Measurements from ENCODE around the gene CA10.

Gene CA10

DNA sequence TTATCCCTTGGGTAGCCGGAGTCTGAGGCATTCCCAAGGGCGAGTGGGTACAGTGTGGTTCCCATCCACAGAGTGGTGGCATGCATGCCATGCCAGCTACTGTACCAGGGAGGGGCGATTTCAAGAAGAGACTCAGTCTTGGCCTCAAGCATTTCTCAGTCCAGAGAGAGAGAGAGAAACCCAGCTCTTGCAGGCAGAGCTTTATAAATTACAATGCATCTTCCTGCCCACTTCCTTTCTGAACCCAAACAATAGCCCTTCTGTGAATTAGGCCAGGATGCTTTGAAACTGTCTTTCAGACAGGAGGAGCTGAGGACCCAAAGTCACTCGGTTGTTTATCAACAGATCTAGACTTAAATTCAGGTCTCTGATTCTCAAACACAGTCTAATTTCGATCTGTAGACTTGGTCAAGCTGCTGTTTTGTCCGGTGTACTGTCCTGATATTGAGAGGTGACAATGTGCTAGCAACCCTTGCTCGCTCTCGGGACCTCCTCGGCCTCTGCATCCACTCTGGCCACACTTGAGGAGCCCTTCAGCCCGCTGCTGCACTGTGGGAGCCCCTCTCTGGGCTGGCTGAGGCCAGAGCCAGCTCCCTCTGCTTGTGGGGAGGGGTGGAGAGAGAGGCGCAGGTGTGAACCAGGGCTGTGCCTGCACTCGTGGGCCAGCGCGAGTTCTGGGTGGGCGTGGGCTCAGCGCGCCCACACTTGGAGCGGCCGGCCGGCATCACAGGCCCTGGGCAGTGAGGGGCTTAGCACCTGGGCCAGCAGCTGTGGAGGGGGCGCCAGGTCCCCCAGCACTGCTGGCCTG, 490.2 kb downstream of the CA10 start:
- no peak for DNase-seq

DNA sequence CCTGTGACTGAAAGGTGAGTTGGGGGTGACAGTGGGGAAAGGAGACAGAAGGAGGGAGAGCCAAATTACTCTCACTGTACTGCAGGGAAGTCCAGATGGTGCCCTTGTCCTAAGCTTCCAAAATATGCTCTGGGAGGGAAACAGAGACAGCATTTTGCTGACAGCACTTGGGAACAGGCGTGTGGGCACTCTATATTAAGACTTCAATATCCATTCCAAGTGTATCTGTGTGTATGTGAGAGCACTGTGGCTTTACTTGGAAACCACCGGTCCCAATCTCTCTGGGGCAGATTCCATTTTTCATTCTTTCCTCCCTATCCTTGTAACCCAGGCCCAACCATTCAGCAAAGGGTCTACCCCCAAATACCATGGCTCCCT, 490.8 kb downstream of the CA10 start:
- DNase-seq = no peak

DNA sequence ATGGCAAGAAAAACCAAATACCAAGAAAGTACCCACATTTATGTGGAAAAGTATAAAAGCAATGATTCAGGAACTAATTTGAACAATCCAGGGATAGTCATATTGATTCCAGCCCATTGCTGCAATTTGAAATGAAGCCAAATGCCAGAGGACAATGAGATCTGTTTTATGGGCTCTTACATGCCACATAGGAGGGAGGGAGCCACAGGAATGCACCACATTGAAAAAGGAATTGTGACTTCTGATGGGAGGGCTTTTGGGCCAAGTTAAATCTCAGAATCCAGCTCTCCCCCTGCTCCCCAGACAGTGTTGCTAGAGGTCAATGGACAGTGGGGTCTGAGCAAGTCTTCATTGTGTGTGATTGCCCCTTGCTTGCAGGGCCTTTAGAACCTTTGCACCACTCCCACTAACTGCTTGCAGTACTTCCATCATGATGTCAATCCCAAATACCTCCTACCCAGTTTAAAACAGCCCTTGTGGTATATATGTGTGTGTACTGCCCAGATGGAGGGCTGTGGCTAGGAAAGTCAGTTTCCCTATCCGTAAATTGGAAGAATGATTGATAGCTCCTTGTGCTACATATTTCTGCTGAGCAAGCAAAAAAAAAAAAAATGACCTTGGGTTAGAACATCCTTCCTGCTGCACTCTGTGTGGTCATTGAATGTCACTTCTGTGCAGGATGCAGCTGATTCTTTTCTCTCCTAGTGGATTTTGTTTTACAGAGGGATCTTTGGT, 491.4 kb downstream of the CA10 start:
- DNase-seq = no peak

DNA sequence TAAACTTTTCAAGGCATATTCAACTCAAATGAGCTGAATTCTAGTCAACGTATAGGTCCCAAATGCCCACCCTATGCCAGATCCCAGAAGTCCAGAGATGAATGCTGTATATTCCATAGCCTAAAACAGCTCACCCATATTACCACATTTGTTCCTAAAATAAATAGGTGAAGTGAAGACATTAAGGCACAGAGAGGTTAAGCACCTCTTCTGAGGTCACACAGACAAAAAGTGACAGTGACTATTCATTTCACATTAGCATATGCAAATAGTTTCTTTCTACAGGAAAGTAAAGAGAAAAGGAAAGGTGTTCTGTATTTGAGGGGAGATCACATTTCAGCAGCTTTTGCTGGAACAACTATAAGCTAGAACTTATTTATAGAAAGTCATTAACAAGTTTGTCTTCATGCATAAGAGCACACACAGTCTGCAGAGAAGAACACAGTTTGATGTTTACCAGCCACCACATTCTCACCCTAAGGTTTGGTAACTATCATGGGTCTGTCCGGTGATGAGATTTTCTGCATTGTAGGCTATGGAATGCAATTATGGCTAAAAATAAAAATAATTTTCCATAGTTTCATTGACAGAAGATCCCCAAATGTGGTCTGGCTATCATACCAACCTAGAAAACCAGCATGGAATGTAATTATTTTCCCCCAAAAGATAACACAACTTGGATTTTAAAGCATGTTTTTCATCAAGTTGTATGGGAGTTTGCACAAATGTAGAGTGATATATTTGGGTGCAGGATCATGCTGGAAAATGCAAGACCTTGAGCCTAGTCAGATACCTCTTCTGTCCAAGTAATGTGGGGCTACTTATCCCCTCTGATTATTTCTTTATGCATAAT, 496.1 kb downstream of the CA10 start:
- no peak for DNase-seq

DNA sequence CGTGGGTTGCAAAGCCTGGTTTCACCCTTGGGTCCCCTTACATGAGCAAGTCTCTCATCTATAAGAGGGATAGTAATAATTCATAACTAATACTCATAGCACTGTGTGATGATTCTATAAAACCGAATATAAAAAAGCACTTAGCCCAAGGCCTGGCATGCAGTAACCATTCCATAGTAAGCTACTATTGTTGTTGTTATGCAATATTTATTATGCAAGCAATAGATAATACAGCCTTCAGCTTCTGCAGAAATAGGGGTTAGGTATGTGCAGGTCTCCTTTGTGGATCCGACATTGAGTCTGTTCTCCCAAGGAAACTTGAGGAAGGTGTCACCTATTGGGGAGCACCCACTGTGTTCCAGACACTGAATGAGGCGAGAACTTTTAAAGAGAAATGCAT, 497.1 kb downstream of the CA10 start:
- no peak for DNase-seq

DNA sequence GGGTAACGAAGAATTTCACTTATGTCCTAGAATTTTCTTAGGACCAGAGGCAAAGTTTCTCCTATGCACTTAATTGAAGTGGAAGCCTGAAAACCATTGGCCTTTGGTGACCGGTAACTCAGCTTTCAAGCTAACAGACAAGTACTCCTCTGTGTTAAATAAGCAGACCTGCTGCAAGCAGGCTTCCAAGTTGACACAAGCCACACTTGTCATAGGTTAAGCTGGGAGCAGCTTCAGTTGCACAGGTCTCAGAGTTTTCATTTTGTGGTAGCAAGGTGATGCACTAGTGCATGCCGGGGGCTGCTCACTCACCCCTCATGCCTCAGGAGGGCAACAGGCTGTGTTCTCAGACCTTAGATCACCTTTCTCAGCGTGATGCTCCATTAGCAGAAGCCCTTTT, 498.2 kb downstream of the CA10 start:
- DNase-seq = no peak

DNA sequence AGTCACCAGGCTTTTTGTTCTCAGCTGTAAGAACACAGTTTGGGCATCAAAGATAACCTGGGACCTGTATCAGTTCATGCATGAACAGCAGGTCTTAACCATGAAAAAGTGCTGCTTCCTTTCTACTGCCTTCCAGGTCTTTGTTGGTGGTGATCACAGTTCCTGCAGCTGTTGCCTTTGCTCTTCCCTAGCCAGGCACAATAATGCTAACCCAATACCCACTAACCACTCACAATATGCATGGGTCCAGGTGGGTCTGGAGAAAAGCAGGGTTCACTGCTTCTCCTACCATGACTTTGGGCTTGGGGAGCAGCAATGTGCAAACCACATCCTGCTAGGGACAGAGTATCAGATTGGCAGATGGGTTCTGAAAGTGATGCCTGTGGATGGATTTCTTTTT, 501.3 kb downstream of the CA10 start:
- no peak for DNase-seq

DNA sequence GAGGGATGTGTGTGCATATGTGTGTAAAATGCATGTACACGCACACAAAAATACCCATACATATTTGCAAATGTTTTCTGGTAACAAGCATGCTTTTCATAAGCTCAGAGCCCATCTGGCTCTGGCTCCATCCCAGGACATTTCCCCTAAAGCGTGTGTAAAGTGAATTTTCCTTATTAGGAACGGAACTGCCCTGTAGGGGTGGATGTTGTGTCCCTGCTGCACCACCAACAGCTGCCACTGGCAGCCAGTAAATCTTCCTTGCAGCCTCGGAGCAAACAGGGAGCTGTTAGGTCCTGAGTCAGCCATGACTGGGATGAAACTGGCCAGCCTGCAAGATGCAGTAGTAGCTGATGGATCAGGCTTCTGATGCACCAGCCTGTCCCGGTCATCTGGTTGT, 504.6 kb downstream of the CA10 start:
- no peak for DNase-seq

DNA sequence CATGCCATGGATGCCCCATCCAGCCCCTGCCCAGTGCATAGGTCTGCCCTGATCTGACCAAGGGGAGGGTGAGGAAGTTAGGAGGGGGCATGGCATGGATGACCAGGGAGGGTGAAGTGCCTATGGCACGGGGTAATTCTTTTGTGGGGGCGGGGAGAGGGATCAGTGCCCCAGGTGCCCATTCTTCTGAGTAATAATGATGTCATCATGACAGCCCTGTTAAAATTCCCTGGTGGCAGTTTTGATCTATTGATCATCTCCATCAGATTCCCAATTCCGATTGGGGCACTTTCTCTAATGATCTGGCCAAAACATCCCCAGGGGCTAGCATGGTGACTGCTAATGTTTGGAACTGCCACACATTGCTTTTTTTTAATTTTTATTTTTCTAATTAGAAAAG, 506.0 kb downstream of the CA10 start:
- no peak for DNase-seq

DNA sequence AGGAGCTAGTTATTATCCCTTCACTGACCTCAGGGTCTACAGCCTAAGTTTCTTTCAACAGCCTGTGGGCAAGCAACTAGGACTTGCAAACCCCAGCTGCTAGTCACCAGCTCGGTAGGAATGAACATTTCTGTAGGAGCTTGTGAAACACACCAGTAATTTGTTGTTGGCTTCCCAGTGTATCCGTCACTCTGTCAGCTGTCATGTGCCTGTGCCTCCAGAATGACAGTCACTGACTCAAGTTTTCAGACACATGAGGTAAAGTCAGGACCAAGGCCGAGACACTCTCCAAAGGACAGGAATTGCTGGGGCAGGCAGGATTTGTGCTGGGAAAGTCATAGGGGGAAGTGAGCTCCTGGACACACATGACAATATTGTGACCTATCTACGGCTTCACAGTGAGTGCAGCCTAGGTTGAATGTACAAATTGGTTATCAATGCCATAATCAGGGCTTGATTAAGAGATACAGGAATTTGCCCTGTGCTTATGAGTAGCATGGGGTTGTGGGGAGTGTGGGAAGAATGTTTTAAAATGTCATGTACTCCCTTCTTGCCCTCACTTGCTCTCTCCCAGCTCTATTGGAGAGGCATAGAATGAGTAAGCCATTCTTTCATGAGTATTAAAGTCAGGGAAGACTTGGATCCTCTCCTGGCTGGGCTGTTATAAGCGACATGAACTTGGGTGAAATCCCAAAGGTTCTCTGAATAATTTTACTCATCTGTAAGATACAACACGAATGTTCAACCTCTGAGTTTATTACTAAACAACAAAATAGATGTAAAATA, 506.8 kb downstream of the CA10 start:
- DNase-seq = no peak

DNA sequence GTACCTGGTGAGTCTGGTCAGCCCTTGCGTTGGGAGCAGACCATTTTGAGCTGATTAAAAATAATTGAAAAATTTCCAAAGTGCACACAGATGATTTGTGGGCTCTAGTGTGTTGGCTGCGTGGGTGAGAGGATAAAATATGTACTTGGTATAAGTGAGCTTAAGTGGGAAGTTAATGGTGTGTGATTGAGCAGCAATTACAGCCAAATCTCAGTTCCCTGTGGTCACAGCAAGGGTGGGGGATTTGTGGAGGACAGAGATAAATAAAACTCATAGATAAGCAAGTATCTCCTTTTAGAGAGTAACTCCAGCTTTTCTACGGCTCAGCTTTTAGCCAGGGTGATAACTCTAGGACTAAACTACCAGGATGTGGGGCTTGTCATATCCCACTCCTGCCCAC, 507.7 kb downstream of the CA10 start:
- DNase-seq = no peak

DNA sequence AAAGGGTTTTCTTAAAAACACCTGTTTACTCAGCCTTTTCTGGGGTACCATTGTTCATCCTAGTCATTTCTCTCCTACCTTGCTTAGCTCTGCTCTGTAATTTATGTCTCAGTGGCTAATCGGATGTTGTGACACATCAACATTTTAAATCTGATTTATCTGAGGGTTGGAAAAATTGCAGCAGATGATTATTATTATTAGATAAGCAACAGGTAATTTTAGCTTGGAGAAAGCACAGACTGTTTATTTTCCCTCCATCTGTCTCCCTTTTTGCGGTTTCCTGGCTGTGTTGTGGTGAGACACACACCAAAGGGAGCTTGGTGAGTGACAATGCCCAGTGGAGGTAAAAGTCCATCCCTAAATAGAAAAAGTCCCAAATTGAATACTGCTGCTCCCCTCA, 508.3 kb downstream of the CA10 start:
- DNase-seq = no peak

DNA sequence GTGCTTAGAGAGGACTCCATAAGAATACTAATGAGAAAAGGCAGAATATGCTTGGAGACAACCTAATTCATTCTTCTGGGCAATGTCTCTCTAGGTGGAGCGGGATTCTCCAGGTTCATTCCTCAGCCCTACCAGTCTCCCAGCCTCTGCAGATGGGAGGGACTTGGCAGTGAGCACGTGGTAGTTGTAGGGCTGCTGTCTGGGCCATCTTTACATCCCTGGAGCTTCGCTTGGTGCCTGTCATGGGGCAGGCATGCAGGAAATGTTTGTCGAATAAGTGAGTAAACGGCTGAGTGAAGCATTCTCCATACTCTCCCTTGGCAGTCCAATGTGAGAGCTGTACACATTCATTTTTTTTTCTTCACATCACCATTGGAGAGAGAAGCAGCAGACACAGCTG, 510.7 kb downstream of the CA10 start:
- DNase-seq = peak; percentile 10

DNA sequence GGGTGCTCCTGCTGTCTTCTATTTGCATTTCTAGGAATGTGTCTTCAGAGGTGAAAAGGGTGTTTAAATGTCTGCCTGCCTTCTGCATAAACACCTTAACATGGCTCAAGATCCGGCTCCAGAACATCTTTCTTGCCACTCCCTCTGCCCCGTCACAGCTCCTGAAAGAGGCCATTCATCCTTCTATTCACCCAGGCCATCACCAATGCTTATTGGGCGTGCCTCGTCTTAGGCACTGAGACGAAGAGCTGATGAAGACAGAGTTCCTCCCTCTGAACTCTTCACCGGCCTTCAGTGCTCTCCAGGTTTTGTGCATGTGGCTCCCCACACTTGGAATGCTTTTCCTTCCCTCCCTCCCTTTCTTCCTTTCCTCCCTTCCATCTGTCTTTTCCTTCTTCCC, 511.4 kb downstream of the CA10 start:
- DNase-seq = no peak

DNA sequence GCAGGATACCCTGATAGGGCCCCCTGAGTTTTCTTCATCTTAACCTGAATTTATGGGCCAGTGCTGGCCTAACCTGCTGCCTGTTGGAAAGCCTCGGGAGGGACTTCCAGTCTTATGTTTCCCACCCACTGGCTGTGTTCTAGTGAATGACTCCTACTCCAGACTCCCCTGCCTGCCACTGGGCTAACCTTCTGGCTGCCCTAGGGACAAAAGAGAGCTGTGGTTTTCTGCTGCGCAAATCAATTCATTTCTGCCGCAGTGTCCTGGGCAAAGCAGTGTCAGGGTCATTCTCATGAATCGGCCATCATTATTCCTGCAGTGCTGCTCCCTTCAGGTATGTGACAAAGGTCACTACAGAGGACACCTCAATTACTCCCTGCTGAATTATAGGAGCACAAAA, 512.0 kb downstream of the CA10 start:
- DNase-seq = no peak

DNA sequence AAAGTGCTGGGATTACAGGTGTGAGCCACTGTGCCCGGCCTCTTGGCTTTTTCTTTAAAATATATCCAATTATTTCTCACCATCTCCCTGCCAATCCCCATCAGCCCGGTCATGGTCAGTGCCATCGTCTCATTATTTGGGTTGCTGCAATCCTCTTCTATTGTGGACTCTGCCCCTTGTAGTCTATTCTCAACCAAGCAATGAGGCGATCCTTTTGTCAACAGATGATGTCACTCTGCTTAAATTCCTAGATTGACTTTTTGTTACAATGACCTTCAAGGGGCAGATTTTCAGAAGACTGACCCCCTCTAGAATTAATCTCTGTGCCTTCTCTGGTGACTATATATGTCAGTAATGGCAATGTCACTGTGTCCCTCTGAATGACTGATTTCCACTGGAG, 513.5 kb downstream of the CA10 start:
- DNase-seq = no peak

DNA sequence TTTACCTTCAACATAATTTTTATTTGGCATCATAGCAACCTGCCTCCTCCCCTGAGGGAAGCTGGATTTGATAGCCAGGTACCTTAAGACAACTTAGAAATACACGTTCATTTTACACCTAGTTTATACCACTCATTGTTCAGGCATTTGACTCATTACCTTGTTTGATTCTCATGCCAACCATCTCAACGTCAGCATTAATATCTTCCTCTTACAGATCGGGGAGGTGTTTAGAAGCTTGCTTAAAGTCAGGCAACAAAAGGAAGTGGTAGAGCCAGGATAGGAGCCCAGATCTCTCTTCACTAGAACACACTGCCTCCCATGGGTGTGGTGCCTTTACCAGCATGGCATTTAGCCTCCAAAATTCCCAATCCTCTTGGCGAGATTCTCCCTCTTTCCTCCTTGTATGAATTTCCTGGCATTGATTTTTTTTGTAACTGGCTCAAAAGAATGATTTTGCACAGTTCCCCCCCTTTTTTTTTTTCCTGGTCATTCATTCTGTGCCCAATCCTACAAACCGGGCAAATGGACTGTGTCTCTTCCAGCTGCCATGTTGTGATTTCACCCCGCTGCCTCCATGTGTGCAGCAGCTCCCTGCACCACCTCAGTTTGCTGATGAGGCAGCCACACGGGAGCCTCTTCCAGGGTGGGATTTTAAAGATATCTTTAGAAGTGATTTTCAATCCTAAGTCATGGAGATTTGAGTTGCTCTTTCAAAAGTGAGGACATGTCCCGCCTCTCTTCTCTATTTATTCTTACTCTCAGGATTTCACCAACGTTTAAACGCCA, 514.6 kb downstream of the CA10 start:
- DNase-seq = no peak

DNA sequence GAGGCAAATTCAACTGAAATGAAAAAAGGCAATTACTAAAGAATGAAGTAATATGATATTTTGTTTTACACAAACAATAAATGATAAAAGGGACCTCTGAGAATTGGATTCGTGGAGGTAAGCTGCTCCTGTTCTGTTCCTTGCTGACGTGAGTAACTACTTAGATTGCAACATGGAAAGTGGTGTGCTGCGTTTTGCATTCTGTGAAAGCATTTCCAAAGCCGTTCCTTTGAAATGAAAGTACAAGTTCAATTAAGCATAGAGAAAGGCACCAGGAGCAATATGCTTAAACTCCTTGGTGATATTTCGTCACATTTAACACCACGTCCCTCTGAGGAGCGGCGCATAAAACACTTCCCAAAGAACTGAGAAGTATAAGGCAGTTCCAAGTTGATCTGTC, 516.5 kb downstream of the CA10 start:
- DNase-seq = no peak

DNA sequence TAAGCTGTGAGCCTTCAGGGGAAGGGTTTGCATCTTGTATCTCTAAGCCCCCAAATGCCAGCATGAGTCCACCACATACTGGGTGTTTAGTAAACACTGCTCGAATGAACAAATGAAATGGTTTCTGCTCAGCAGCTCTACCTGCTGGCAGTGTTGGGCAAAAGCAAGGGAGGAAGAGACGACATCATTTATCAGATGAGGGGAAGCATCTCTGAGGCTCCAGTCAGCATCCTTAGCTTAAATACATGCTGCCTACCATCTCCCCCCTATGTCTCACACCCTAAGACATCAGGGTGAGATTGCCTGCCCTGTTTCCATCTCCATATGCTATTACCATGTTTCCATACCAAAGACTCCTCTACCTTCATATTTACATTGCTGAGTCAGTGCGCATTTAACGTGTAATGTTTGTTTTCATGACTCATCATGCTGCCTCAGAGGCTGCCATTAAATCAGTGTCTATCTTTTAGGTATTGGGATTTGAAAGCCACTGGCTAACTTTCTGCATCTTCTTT, 518.3 kb downstream of the CA10 start:
- no peak for DNase-seq

DNA sequence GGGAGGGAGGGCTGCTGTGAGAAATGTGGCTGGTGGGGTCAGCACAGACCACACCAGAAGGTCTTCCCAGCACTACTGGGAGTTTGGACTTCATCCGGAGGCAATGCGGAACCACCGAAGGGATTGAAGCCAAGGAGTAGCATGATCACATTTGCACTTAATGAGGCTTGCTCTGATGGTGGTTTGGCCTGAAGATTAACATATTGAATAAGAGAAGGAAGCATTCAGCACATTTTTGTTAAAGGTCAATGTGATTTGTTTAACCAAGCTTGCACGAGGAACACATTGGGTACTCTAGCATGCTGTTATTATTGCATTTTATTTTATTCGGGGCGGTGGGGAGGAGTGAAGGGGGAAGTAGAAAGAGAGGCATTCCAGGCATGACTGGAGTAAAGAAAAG, 519.5 kb downstream of the CA10 start:
- no peak for DNase-seq

DNA sequence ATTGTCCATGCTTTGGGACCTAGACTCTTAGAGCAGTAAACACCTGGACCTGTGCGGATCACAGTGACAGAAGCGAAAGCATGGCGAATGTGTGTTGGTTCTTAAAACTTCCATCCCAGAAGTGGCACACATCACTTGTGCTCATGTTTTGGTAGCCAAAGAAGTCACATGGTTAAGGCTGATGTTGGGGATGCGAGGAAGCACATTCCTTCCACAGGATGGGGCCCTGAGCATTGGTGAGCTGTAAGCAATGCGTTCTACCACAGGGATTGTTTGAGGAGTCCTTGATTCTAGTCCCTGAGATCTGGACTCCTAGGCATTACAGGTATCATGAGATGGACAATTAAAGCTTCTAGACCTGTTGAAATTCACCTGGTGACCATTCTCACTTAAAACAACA, 522.2 kb downstream of the CA10 start:
- DNase-seq = no peak

DNA sequence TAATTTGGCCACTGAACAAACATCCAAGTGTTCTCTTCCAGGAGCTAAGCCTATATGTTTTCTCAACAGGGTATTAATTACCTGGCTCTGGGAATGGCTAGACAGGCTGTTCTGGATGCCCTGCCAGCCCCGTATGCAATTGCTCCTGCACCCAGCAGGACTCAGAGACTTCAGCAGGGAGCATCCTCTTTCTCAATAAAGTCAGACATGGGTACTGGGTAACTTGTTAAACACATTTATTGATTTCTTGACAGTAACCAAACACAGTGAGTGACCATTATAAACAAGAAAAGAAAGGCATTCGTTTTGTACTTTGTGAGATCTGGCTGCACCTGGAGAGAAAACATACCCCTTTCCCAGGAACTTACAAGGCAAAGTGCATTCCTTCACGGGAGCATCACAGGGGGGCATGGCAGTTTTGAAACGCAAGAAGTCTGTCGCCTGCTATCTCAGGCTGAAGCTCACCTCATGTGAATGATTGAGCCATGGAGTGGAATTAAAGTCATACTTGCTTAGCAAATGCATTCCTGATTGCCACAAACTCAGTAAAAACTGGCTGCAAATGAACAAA, 528.3 kb downstream of the CA10 start:
- DNase-seq = no peak

Data from fibroblast of skin of right quadriceps (primary cell).